MM.1S (cell line): ENCODE results near the gene EXOC6.

Source experiments
- DNase-seq: peaks from one replicate; pipeline ENCODE4 v3.0.0-alpha.2; 2015
- H2AFZ ChIP-seq: fragments of 300-600 bp; sonication (generic); 2 replicates; pipeline ENCODE4 v1.6.0; 2016; ENCODE audit warnings: antibody characterized with exemption, low read length
- H3F3A ChIP-seq: fragments of 300-600 bp; sonication (generic); 2 replicates; pipeline ENCODE4 v1.6.1; 2016; ENCODE audit warnings: mild to moderate bottlenecking, antibody characterized with exemption, low read length, moderate library complexity, mixed read lengths; ENCODE audit not compliant: insufficient read depth
- H3K27ac ChIP-seq: fragments of 300-600 bp; sonication (generic); 2 replicates; pipeline ENCODE4 v1.5.1; 2016; ENCODE audit warnings: mild to moderate bottlenecking, low read length
- H3K27me3 ChIP-seq: fragments of 300-600 bp; sonication (generic); replicated peaks from 2 replicates; pipeline ENCODE4 v1.6.0; 2016; ENCODE audit warnings: low read length; ENCODE audit not compliant: insufficient read depth
- H3K36me3 ChIP-seq: fragments of 300-600 bp; sonication (generic); replicated peaks from 2 replicates; pipeline ENCODE4 v1.6.1; 2016; ENCODE audit warnings: mild to moderate bottlenecking, low read length, mixed read lengths; ENCODE audit not compliant: insufficient read depth
- H3K4me1 ChIP-seq: fragments of 300-600 bp; sonication (generic); 2 replicates; pipeline ENCODE4 v1.6.1; 2016; ENCODE audit warnings: low read length, mixed read lengths
- H3K4me2 ChIP-seq: fragments of 300-600 bp; sonication (generic); 2 replicates; pipeline ENCODE4 v1.6.0; 2016; ENCODE audit warnings: low read depth, low read length
- H3K4me3 ChIP-seq: fragments of 300-600 bp; sonication (generic); 2 replicates; pipeline ENCODE4 v1.5.1; 2016; ENCODE audit warnings: low read length, mixed read lengths
- H3K79me2 ChIP-seq: fragments of 300-600 bp; sonication (generic); 2 replicates; pipeline ENCODE4 v1.6.1; 2016; ENCODE audit warnings: mixed run types, low read length, mixed read lengths
- H3K9ac ChIP-seq: fragments of 300-600 bp; sonication (generic); 2 replicates; pipeline ENCODE4 v1.6.1; 2016; ENCODE audit warnings: low read length, mixed read lengths
- H3K9me2 ChIP-seq: fragments of 300-600 bp; sonication (generic); replicated peaks from 2 replicates; pipeline ENCODE4 v1.6.1; 2016; ENCODE audit warnings: mild to moderate bottlenecking, low read length, mixed read lengths; ENCODE audit not compliant: insufficient read depth
- H3K9me3 ChIP-seq: fragments of 300-600 bp; sonication (generic); replicated peaks from 2 replicates; pipeline ENCODE4 v1.6.1; 2016; ENCODE audit warnings: mild to moderate bottlenecking, low read length, mixed read lengths; ENCODE audit not compliant: insufficient read depth
- H4K20me1 ChIP-seq: fragments of 300-600 bp; sonication (generic); 2 replicates; pipeline ENCODE4 v1.6.1; 2016; ENCODE audit warnings: mild to moderate bottlenecking, low read length, moderate library complexity, mixed read lengths; ENCODE audit not compliant: insufficient read depth
- EZH2 ChIP-seq: fragments of 300-600 bp; sonication (generic); optimal IDR thresholded peaks from 2 replicates; pipeline ENCODE3; 2017; ENCODE audit warnings: low read depth, mild to moderate bottlenecking, antibody characterized with exemption, low read length, mixed read lengths
- EZH2phosphoT487 ChIP-seq: fragments of 300-600 bp; sonication (generic); IDR thresholded peaks from 2 replicates; pipeline ENCODE4 v1.6.1; 2018; ENCODE audit warnings: antibody characterized with exemption, low read length
- TF ChIP-seq, protein P1 (sequence below): fragments of 300-600 bp; sonication (generic); IDR thresholded peaks from 2 replicates; pipeline ENCODE4 v1.5.1; 2016; ENCODE audit warnings: antibody characterized with exemption, low read length, mixed read lengths

The EXOC6 gene

DNA sequence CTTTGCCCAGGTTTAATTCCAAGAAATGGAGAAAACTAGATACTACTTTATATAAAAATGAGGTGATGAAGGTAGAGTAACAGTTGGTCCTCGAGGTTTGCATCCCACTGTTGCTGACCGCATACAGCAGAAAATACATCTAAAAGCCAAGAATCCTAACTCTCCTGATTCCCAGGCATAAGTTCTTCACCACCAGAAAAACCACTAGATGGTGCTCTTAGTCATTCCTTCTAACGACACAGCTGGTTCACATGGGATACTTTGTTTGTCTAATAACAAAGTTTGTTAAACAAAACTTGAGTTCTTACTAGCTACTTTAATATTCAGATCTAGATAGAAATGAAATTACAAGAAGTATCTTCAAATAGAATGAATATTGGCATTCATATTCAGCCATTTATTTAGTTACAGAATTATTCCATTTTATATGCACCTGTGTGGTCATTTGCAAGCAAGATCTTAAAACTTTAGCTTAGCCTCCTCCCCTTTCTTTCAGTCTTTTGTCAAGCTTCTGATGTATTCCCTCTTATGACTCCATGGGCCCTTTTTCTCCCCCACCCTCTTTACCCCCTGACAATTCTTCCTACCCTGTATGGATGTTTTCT, 158.2 kb downstream of the EXOC6 start:
- TF ChIP-seq EZH2phosphoT487 = no peak
- TF ChIP-seq, protein P1, sequence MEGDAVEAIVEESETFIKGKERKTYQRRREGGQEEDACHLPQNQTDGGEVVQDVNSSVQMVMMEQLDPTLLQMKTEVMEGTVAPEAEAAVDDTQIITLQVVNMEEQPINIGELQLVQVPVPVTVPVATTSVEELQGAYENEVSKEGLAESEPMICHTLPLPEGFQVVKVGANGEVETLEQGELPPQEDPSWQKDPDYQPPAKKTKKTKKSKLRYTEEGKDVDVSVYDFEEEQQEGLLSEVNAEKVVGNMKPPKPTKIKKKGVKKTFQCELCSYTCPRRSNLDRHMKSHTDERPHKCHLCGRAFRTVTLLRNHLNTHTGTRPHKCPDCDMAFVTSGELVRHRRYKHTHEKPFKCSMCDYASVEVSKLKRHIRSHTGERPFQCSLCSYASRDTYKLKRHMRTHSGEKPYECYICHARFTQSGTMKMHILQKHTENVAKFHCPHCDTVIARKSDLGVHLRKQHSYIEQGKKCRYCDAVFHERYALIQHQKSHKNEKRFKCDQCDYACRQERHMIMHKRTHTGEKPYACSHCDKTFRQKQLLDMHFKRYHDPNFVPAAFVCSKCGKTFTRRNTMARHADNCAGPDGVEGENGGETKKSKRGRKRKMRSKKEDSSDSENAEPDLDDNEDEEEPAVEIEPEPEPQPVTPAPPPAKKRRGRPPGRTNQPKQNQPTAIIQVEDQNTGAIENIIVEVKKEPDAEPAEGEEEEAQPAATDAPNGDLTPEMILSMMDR = peak; percentile 77

DNA sequence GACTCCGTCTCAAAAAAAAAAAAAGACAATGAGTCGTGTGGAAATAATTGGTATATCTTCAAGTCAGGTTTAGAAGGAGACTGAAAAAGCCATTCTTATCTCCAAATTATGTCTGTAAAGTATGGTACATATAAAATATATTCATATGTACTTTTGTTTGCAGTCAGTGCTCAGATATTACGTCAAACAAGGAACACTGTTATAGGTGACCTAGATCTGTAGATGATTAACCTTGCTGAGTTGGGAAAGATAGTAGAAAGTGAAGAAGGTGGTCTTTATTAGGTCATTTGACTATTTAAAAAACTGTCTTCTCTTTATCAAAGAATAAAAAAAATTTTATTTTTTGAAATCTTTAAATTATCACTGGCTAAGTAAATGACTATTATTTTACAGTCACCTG, 167.4 kb downstream of the EXOC6 start:
- no peak overlapping the region for H3K27ac ChIP-seq

More for the DNA sequence above, 158.2 kb downstream of the EXOC6 start:
- Histone ChIP-seq H3K79me2 (no peaks in the 10 kb centered on the region), H3K36me3 (no peaks in the 10 kb centered on the region), H2AFZ (no peak overlapping the region), H3K9me2 (no peaks in the 10 kb centered on the region), H3K9ac (no peak overlapping the region), H3K9me3 (no peaks in the 10 kb centered on the region), H3F3A (no peaks in the 10 kb centered on the region), H3K4me3 (no peak overlapping the region), H4K20me1 (no peaks in the 10 kb centered on the region), H3K4me2 (no peak overlapping the region), H3K27ac (no peak overlapping the region), H3K27me3 (no peaks in the 10 kb centered on the region), H3K4me1 (no peaks in the 10 kb centered on the region)
- peak; percentile 37 for DNase-seq

DNA sequence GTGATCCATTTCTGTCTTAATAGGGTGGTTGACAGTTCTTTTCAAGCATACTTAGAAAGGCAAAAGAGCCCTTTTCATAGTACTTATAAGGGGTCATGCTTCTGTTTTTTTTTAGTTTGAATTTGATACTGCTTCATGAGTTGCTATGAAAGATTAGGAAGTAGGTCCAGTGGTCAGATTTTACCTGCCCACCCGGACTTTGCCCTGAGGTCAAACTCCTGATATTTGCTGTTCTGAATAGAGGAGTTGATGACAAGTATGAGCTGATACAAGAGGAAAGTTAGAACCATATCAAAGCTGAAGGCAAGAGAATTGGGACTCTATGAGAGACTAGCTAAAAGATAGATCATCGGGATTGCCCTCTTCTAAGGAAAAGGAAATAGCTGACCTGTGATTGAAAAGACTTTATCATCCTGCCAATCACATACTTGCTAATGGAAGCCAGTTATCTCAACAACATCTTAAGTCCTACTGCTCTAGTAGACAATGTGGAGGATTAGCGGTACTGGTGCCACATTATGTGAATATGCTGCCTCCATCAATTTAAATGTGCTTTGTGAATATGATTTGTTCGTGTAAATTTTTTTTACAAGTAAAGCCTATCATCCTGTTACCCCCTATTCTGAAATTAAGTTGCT, 174.8 kb downstream of the EXOC6 start:
- Histone ChIP-seq H3K4me2 (no peak overlapping the region), H3K79me2 (no peaks in the 10 kb centered on the region), H3K27ac (no peak overlapping the region), H3K9me2 (no peaks in the 10 kb centered on the region), H3K9me3 (no peaks in the 10 kb centered on the region), H3K4me3 (no peak overlapping the region), H3K36me3 (no peaks in the 10 kb centered on the region), H3K27me3 (no peaks in the 10 kb centered on the region), H3K9ac (no peak overlapping the region), H3F3A (no peaks in the 10 kb centered on the region), H2AFZ (no peak overlapping the region), H4K20me1 (no peaks in the 10 kb centered on the region), H3K4me1 (no peaks in the 10 kb centered on the region)
- TF ChIP-seq, protein P1 = no peak
- TF ChIP-seq EZH2phosphoT487 (no peak), EZH2 (no peak)
- DNase-seq = no peak

More for the DNA sequence above, 167.4 kb downstream of the EXOC6 start:
- no peaks in the 10 kb centered on the region for H3K9me3 ChIP-seq
- no peaks in the 10 kb centered on the region for H3F3A ChIP-seq
- no peak for DNase-seq
- H4K20me1 ChIP-seq = no peaks in the 10 kb centered on the region
- TF ChIP-seq, protein P1 = no peak
- no peak for TF ChIP-seq EZH2
- no peak for TF ChIP-seq EZH2phosphoT487
- H2AFZ ChIP-seq = no peak overlapping the region
- no peak overlapping the region for H3K4me3 ChIP-seq
- no peaks in the 10 kb centered on the region for H3K4me1 ChIP-seq
- no peaks in the 10 kb centered on the region for H3K79me2 ChIP-seq
- H3K36me3 ChIP-seq = no peaks in the 10 kb centered on the region
- no peaks in the 10 kb centered on the region for H3K9me2 ChIP-seq
- H3K4me2 ChIP-seq = no peak overlapping the region
- H3K27me3 ChIP-seq = no peaks in the 10 kb centered on the region
- H3K9ac ChIP-seq = no peak overlapping the region
